ENCODE data around the gene ZNF618. TPM values are rescaled to one million over a fixed set of nuclear protein-coding genes. Genes with fewer than 3 reads are reported as not detected.

The ZNF618 gene
- total RNA-seq, 8 experiments from 2014 or later = 3.4 to 41.6 (median 20.4) TPM

GRCh38 chr9:114091711-114092110, 215.6 kb downstream of the ZNF618 start:
- Histone ChIP-seq H3K4me1 (replicated peaks in 1 of 2) (no peaks in the 10 kb centered on the region), H3K27ac (no peak overlapping the region), H3K4me3 (no peak overlapping the region)
- in situ Hi-C loops (cut with MboI; ENCODE audit: low pct_unique_long_range_greater_than_20kb in 2 of 9, low sequenced_read_pairs in 9 of 9, unreplicated experiment in 9 of 9) = loop anchor here in 3 of 9 experiments (25.0 kb wide), 1 partner anchor 196 kb away; no protein-coding TSS in a partner anchor
- ATAC-seq (replicated peaks in 6 of 8) = no peak
- no CpG with 5 or more reads among the region's 8 CpGs for WGBS, 10 experiments

DNA sequence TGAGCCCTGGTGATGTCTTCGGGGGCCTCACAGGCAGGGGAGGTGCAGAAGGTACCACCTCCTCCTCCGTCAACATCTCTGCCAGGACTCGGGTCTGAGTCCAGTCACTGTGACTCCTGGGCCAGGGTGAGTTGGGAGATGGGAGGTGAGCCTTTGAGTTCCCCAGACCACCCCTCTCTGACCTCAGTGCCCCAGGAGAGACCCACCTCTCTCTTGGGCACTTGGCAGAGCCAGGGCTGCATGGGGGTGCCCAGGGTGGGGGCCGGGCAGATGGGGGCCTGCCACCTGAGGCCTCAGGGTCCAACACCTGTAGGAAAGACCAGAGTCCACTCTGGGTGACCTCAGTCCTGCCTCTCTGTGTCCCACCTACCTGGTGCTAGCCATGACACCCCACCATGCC, 216.2 kb downstream of the ZNF618 start:
- no peak for ATAC-seq (replicated peaks in 6 of 8)
- no peak overlapping the region for H3K4me3 ChIP-seq
- no peak overlapping the region for H3K27ac ChIP-seq
- in situ Hi-C loops (cut with MboI; ENCODE audit: low pct_unique_long_range_greater_than_20kb in 2 of 9, low sequenced_read_pairs in 9 of 9, unreplicated experiment in 9 of 9) = loop anchor here in 3 of 9 experiments (25.0 kb wide), 1 partner anchor 195 kb away; no protein-coding TSS in a partner anchor
- H3K4me1 ChIP-seq (replicated peaks in 1 of 2) = no peaks in the 10 kb centered on the region
- 80 to 100% methylated on average over 1 of the region's 4 CpGs; no CpG with 5 or more reads in 8 of the 10 experiments for WGBS, 10 experiments

GRCh38 chr9:114093031-114093471, 216.9 kb downstream of the ZNF618 start:
- ATAC-seq (replicated peaks in 6 of 8) = no peak
- in situ Hi-C loops (cut with MboI; ENCODE audit: low pct_unique_long_range_greater_than_20kb in 2 of 9, low sequenced_read_pairs in 9 of 9, unreplicated experiment in 9 of 9) = loop anchor here in 3 of 9 experiments (25.0 kb wide), 1 partner anchor 194 kb away; no protein-coding TSS in a partner anchor
- Histone ChIP-seq H3K27ac (no peak overlapping the region), H3K4me1 (replicated peaks in 1 of 2) (no peaks in the 10 kb centered on the region), H3K4me3 (no peak overlapping the region)
- WGBS, 10 experiments = 60 to 83% methylated on average over 1 to 4 of the region's 4 CpGs; no CpG with 5 or more reads in 8 of the 10 experiments

DNA sequence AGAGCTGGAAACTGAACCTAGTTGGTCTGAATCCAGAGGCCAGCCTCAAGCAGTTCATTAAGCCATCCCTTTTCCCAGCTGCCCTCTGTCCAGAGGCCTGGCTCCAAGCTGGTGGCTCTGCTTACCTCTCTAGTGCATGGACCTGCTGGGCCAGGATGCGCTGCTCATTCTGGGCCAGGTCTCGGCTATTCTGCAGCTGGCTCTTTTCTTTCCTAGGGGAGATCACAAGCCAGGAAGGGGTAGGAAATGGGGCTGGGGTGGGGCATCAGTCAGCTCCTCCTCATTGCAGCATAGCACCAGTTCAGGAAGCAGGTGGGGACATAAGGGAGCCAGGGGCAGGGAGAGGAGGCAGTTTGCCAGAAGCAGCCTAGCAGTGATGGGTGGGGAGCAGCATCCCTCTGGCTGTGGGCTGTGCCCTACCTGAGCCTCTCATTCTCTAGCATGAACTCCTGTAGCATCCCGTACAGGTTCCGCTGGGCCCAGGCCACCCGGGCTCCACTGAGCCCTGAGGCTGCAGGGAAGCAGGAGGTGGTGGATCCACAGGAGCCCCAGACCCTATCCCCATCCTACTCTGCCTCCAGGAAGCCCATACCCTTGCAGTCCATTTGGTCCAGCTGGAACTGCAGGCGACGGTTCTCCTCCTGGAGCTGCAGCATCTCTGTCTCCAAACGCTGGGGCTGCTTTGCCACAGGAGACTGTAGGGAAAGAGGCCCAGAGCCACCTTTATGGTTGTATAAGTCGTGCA, 217.8 kb downstream of the ZNF618 start:
- Histone ChIP-seq H3K4me1 (replicated peaks in 1 of 2) (peaks cover 0 to 3% of the 10 kb centered on the region in 2 donors), H3K27ac (no peak overlapping the region), H3K4me3 (no peak overlapping the region)
- 33 to 100% (median 78%) methylated on average over 1 to 4 of the region's 9 CpGs; no CpG with 5 or more reads in 6 of the 10 experiments for WGBS, 10 experiments
- no peak for ATAC-seq (replicated peaks in 6 of 8)
- in situ Hi-C loops (cut with MboI; ENCODE audit: low pct_unique_long_range_greater_than_20kb in 2 of 9, low sequenced_read_pairs in 9 of 9, unreplicated experiment in 9 of 9) = loop anchor here in 3 of 9 experiments (25.0 kb wide), 1 partner anchor 193 kb away; no protein-coding TSS in a partner anchor

DNA sequence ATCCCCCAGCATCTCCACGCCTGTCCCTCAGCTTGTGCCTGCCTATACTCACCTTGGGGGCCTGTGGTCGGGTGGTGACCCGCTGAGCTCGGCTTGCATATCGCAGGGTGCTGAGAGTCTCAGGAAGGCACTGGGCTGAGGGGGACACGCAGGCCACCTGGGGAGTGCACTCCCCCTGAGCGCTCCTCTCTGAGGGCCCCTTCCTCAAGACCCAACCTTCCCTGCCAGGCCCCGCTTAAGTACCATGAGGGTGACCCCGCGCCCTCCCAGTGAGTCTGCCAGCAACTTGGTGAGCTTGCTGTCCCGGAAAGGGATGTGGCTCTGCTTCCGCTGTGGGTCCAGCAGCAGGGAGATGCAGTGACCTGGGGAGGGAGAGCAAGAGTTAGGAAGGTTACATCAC, 218.9 kb downstream of the ZNF618 start:
- 61 to 97% (median 82%) methylated on average over 3 to 7 of the region's 12 CpGs; no CpG with 5 or more reads in 6 of the 10 experiments for WGBS, 10 experiments
- in situ Hi-C loops (cut with MboI; ENCODE audit: low pct_unique_long_range_greater_than_20kb in 2 of 9, low sequenced_read_pairs in 9 of 9, unreplicated experiment in 9 of 9) = loop anchor here in 3 of 9 experiments (25.0 kb wide), 1 partner anchor 192 kb away; no protein-coding TSS in a partner anchor
- no peak overlapping the region for H3K4me3 ChIP-seq
- H3K27ac ChIP-seq = no peak overlapping the region
- H3K4me1 ChIP-seq (replicated peaks in 1 of 2) = peaks cover 3 to 11% of the 10 kb centered on the region in 2 donors
- ATAC-seq (replicated peaks in 6 of 8) = no peak

DNA sequence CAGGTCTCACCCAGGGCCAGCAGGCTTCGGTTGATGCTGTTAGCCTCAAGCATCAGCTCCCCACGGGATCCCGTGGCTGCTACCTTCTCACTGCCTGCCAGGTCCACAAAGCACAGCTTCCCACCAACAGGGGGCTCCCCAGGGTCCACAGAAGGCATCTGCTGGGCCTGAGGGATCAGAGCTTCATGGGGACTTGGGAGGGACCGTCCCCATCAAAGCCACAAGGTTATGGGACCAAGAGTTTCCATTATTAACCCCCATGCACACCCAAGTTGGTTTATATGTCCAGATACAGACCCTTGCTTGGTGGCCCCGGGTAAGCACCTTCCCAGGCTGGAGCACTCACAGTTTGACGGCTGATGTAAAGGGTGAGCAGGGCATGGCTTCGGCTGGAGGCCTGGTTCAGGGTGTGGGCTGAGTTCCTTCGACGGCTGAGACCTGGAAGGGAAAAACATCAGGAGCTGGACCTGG, 220.0 kb downstream of the ZNF618 start:
- no peak overlapping the region for H3K27ac ChIP-seq
- peaks cover 3 to 15% of the 10 kb centered on the region in 2 donors for H3K4me1 ChIP-seq (replicated peaks in 1 of 2)
- WGBS, 10 experiments = 43 to 100% (median 80%) methylated on average over 1 to 3 of the region's 9 CpGs; no CpG with 5 or more reads in 5 of the 10 experiments
- ATAC-seq (replicated peaks in 6 of 8) = no peak
- H3K4me3 ChIP-seq = no peak overlapping the region
- in situ Hi-C loops (cut with MboI; ENCODE audit: low pct_unique_long_range_greater_than_20kb in 2 of 9, low sequenced_read_pairs in 9 of 9, unreplicated experiment in 9 of 9) = loop anchor here in 3 of 9 experiments (25.0 kb wide), 1 partner anchor 191 kb away; no protein-coding TSS in a partner anchor

- in situ Hi-C loops (cut with MboI; ENCODE audit: low pct_unique_long_range_greater_than_20kb in 2 of 9, low sequenced_read_pairs in 9 of 9, unreplicated experiment in 9 of 9) = loop anchor here in 3 of 9 experiments (25.0 kb wide), 1 partner anchor 190 kb away; no protein-coding TSS in a partner anchor
- peak overlapping the region in 1 of 5 donors; percentile 62 for H3K4me3 ChIP-seq
- peaks cover 3 to 15% of the 10 kb centered on the region in 2 donors for H3K4me1 ChIP-seq (replicated peaks in 1 of 2)
- WGBS, 10 experiments = 79 to 100% (median 94%) methylated on average over 1 to 3 of the region's 14 CpGs; no CpG with 5 or more reads in 6 of the 10 experiments
- no peak overlapping the region for H3K27ac ChIP-seq
- no peak for ATAC-seq (replicated peaks in 6 of 8)
Measured at GRCh38 chr9:114096866-114097612, 220.9 kb downstream of the ZNF618 start.

DNA sequence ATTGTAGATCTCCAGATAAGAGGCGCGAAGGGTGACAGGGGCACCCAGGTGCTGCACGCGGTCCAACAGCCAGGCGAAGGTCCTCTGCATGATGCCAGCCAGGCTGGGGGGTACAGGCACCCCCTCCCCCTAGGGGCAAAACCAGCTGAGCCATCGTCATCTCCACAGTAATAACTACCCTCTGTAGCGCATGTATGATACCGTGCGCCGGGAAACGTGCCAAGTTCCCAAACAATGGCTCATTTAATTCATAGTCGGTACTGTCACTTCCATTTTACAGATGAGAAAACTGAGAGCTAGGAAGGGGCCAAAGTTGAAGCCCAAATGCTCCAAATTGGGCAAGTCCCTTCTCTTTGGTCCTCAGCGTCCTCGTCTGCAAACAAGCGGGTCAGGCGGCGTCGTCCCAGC, 221.5 kb downstream of the ZNF618 start:
- no peak for ATAC-seq (replicated peaks in 6 of 8)
- in situ Hi-C loops (cut with MboI; ENCODE audit: low pct_unique_long_range_greater_than_20kb in 2 of 9, low sequenced_read_pairs in 9 of 9, unreplicated experiment in 9 of 9) = loop anchor here in 3 of 9 experiments (25.0 kb wide), 1 partner anchor 190 kb away; no protein-coding TSS in a partner anchor
- Histone ChIP-seq H3K4me3 (peak overlapping the region; percentile 45 to 62 (median 49)), H3K27ac (no peak overlapping the region), H3K4me1 (replicated peaks in 1 of 2) (peaks cover 3 to 15% of the 10 kb centered on the region in 2 donors)
- 50 to 90% (median 67%) methylated on average over 2 to 6 of the region's 18 CpGs; no CpG with 5 or more reads in 7 of the 10 experiments for WGBS, 10 experiments

DNA sequence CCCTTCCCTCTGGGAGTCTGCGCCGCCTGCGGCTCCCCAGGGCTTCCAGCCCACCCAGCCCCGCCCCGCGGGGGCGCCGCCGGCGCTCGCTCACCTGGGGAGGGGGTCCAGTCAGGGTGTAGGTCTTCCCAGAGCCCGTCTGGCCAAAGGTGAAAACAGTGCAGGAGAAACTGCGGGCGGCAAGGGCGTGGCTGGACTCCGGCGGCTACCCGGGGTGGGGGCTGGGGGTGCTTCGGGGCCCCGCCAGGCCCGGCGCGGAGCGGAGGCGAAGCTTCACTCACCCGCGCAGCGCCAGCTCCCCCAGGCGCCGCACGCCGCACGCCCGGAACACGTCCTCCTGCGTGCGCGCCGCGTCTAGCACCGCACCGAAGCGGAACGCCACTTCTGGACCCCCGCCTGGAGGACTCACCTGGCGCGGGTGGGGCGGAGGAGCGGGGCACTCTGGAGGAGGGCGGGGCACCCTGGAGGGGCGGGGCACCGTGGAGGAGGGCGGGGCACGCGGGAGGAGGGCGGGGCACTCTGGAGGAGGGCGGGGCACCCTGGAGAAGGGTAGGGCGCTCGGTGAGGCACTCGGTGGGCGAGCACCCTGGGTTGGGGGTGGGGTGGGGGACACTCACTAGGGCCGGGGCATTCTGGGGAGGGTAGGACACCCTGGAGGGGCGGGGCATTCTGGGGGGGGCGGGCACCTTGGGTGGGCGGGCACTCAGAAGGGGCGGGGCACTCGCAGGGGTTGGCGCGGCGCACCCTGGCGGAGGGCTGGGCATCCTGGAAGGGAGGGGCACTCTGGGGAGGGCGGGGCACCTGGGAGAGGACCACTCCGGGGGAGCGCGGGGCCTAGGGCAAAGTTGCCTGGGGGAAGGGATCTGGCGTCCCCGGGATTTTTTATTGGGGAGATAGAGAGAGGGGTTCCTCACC, 222.2 kb downstream of the ZNF618 start:
- peak; percentile 57 to 80 (median 72) for ATAC-seq (replicated peaks in 6 of 8)
- peak overlapping the region in 1 of 2 donors; percentile 60 for H3K27ac ChIP-seq
- WGBS, 10 experiments = no CpG with 5 or more reads among the region's 77 CpGs
- H3K4me3 ChIP-seq = peak overlapping the region; percentile 45 to 62 (median 49)
- peaks cover 3 to 15% of the 10 kb centered on the region in 2 donors for H3K4me1 ChIP-seq (replicated peaks in 1 of 2)
- in situ Hi-C loops (cut with MboI; ENCODE audit: low pct_unique_long_range_greater_than_20kb in 2 of 9, low sequenced_read_pairs in 9 of 9, unreplicated experiment in 9 of 9) = loop anchor here in 3 of 9 experiments (25.0 kb wide), 1 partner anchor 189 kb away; no protein-coding TSS in a partner anchor

DNA sequence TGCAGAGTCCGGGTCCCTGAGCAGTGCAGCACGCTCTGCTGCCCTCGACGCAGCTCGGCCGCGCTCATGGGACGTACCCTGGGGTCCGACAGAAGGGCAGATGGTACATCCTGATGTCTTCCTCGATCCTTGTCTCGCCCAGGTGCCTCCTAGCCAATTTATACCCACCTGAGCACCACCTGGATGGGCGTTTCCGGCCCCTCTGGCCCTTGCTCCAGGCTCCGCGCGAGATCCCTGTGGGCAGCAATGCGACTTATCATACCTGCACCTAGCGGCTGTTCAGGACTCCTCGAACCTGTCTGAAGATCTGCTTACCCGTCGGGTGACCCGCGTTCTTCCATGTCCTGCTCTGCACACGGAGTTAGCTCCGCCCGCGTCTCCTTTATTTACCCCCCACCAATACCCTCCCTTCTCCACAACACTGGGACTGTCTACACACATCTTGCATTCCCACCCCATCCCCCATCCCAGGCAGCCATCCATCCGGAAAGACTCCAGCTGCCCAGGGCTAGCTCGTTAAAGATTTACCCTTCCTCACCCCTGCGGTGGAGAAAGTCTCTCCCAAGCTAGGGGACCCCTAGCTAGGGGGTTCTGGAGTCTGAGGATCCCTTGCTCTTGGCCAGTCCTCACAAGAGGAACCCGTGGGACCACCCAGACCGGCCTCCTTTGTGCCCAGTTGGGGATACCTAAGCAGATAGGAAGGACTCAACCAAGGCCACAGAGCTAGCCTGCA, 223.0 kb downstream of the ZNF618 start, which contains the start of gene KIF12:
Gene KIF12, minus strand, starts transcription at position 357 of the 733 bp plus-strand sequence. Its CDS starts 16 bp downstream, at position 341.
- Histone ChIP-seq H3K4me3 (peak within 1 kb of the TSS; percentile 45 to 62 (median 49)), H3K4me1 (replicated peaks in 1 of 2) (peaks cover 3 to 15% of the 10 kb centered on the region in 2 donors), H3K27ac (peak within 1 kb of the TSS in 1 of 2 donors; percentile 60)
- in situ Hi-C loops (cut with MboI; ENCODE audit: low pct_unique_long_range_greater_than_20kb in 2 of 9, low sequenced_read_pairs in 9 of 9, unreplicated experiment in 9 of 9) = loop anchor here in 3 of 9 experiments (25.0 kb wide), 1 partner anchor 188 kb away; no protein-coding TSS in a partner anchor
- peak in 5 of 8 experiments; percentile 42 to 81 (median 74) for ATAC-seq (replicated peaks in 6 of 8)
- WGBS, 10 experiments = 5 to 66% (median 31%) methylated on average over 5 to 13 of the region's 32 CpGs; no CpG with 5 or more reads in 6 of the 10 experiments

GRCh38 chr9:114099669-114100270, 223.7 kb downstream of the ZNF618 start:
- H3K4me1 ChIP-seq (replicated peaks in 1 of 2) = peaks cover 3 to 15% of the 10 kb centered on the region in 2 donors
- no peak overlapping the region for H3K4me3 ChIP-seq
- in situ Hi-C loops (cut with MboI; ENCODE audit: low pct_unique_long_range_greater_than_20kb in 2 of 9, low sequenced_read_pairs in 9 of 9, unreplicated experiment in 9 of 9) = loop anchor here in 8 of 9 experiments (10.0 to 25.0 kb wide), 2 partner anchors 185 to 188 kb away; no protein-coding TSS in a partner anchor
- WGBS, 10 experiments = 20% methylated on average over 1 of the region's 2 CpGs; no CpG with 5 or more reads in 9 of the 10 experiments
- ATAC-seq (replicated peaks in 6 of 8) = no peak
- H3K27ac ChIP-seq = no peak overlapping the region

Measured in motor neuron (in vitro differentiated cells).